HUES48 (cell line): Measurements from ENCODE around the gene SPEG.
A peak's percentile ranks its signal among the peaks of the same experiment; 100 is the strongest.

ENCODE experiments used
- H3K27ac ChIP-seq: one replicate; pipeline ENCODE4 v1.7.0; 2013; ENCODE audit warnings: low read depth, low read length, inconsistent platforms
- H3K27me3 ChIP-seq: 2 replicates; pipeline ENCODE4 v1.6.1; 2013; ENCODE audit warnings: mild to moderate bottlenecking, low read length; ENCODE audit not compliant: control insufficient read depth, insufficient read depth
- H3K36me3 ChIP-seq: 2 replicates; pipeline ENCODE4 v1.6.1; 2013; ENCODE audit warnings: low read length; ENCODE audit not compliant: control insufficient read depth, insufficient read depth
- H3K4me1 ChIP-seq: 2 replicates; pipeline ENCODE4 v1.6.1; 2013; ENCODE audit warnings: mild to moderate bottlenecking, low read length; ENCODE audit not compliant: control insufficient read depth, insufficient read depth
- H3K4me3 ChIP-seq: 2 replicates; pipeline ENCODE4 v1.5.1; 2013; ENCODE audit warnings: mild to moderate bottlenecking, low read depth, low read length
- H3K9ac ChIP-seq: 2 replicates; pipeline ENCODE4 v1.6.1; 2013; ENCODE audit warnings: mild to moderate bottlenecking, low read depth, low read length, moderate library complexity
- H3K9me3 ChIP-seq: 2 replicates; pipeline ENCODE4 v1.6.1; 2013; ENCODE audit warnings: low read length; ENCODE audit not compliant: control insufficient read depth, insufficient read depth

Gene SPEG

GRCh38 chr2:219438453-219438852 is 3.8 kb downstream of the SPEG start:
- peaks cover 14% of the 10 kb centered on the region for H3K4me1 ChIP-seq
- no peaks in the 10 kb centered on the region for H3K9me3 ChIP-seq
- H3K9ac ChIP-seq: no peak overlapping the region
- H3K27ac ChIP-seq: no peak overlapping the region
- no peak overlapping the region for H3K4me3 ChIP-seq
- peaks cover 36% of the 10 kb centered on the region for H3K27me3 ChIP-seq
- H3K36me3 ChIP-seq: no peaks in the 10 kb centered on the region

GRCh38 chr2:219439506-219439905 is 4.9 kb downstream of the SPEG start:
- H3K9me3 ChIP-seq: no peaks in the 10 kb centered on the region

DNA sequence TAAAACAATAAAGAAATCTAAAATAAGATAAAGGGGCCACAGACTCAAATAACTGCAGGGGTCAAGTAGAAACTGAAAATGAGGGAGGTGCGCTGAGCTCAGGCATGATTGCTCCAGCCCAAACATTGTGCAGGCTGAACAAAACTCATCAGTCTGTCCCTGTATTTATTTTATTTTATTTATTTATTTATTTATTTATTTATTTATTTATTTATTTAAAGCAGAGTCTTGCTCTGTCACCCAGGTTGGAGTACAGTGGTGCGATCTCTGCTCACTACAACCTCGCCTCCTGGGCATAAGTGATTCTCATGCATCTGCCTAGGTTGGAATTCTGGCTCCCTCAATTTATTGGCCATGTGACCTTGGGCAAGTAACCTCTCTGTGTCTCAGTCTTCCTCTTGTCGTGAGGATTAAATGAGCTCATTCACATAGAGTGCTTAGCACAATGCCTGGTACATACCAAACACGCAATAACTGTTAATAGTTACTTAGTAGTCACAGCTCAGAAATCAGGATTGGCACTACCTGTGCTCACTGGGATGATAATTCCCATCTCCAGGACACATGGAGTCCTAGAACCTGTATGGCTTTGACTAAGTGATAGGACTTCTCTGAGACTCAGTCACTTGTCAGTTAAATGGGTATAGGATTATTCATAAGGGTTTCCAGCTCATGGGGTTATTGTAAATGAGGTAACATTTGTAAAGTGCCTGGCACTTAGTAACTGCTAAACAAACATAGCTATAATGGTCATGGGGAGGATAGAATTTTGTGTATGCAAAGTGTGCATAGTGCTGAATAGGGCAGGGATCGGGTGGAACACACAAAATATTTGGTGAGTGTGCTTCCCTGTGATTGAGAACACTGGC is 6.0 kb downstream of the SPEG start:
- no peaks in the 10 kb centered on the region for H3K9me3 ChIP-seq
- H3K27me3 ChIP-seq: peaks cover 31% of the 10 kb centered on the region
- peaks cover 10% of the 10 kb centered on the region for H3K4me1 ChIP-seq
- H3K9ac ChIP-seq: no peak overlapping the region
- H3K4me3 ChIP-seq: peak overlapping the region; percentile 68; the same call in 1 of the 2 replicates
- no peak overlapping the region for H3K27ac ChIP-seq
- H3K36me3 ChIP-seq: no peaks in the 10 kb centered on the region

More at GRCh38 chr2:219439506-219439905, 4.9 kb downstream of the SPEG start:
- Histone ChIP-seq H3K27me3 (peaks cover 38% of the 10 kb centered on the region), H3K4me3 (no peak overlapping the region), H3K4me1 (peaks cover 8% of the 10 kb centered on the region), H3K36me3 (no peaks in the 10 kb centered on the region), H3K27ac (no peak overlapping the region), H3K9ac (no peak overlapping the region)

GRCh38 chr2:219441451-219442255 is 7.0 kb downstream of the SPEG start:
- H3K27ac ChIP-seq: no peak overlapping the region
- H3K27me3 ChIP-seq: peaks cover 23% of the 10 kb centered on the region
- peaks cover 18% of the 10 kb centered on the region for H3K4me1 ChIP-seq
- no peak overlapping the region for H3K9ac ChIP-seq
- peak overlapping the region; percentile 68 for H3K4me3 ChIP-seq
- no peaks in the 10 kb centered on the region for H3K9me3 ChIP-seq
- H3K36me3 ChIP-seq: no peaks in the 10 kb centered on the region

GRCh38 chr2:219442256-219443015 is 7.8 kb downstream of the SPEG start:
- H3K27ac ChIP-seq: no peak overlapping the region
- H3K4me3 ChIP-seq: peak overlapping the region; percentile 61
- no peaks in the 10 kb centered on the region for H3K9me3 ChIP-seq
- H3K4me1 ChIP-seq: peaks cover 18% of the 10 kb centered on the region
- H3K27me3 ChIP-seq: peaks cover 27% of the 10 kb centered on the region
- H3K36me3 ChIP-seq: no peaks in the 10 kb centered on the region
- no peak overlapping the region for H3K9ac ChIP-seq

DNA sequence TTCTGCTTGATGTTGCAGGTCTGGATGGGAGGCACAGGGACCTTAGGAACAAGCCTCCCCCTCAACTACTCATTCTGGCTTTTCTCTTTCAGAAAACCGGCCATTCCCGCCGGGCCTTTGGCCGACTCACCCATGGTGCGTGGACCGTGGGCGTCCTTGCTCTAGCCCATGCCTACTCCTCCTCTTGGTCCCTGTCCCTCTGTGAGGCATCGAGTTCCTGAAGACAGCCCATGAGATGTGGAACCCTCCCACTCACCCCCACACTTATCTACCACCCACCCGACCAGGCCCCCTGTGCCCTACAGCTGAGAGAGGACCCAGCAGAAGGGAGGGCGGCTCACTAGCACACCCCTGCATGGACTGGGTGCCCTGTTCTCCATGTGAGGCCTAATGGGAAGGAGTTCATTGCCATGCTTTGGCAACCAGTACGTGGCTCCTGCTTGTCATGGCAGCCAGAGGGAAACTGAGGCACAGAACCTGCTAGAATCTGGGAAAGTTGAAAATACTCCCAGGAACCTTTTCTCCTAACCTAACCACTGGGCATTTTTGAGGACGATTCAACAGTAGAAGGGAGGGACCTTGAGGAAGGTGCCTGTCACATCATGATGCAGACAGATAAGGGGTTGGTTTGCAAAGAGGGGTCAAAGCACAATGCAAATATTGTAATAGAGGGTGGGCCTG is 8.5 kb downstream of the SPEG start:
- H3K27me3 ChIP-seq: peaks cover 32% of the 10 kb centered on the region
- H3K4me1 ChIP-seq: peaks cover 19% of the 10 kb centered on the region
- no peak overlapping the region for H3K27ac ChIP-seq
- H3K9ac ChIP-seq: no peak overlapping the region
- no peaks in the 10 kb centered on the region for H3K36me3 ChIP-seq
- no peak overlapping the region for H3K4me3 ChIP-seq
- H3K9me3 ChIP-seq: no peaks in the 10 kb centered on the region

DNA sequence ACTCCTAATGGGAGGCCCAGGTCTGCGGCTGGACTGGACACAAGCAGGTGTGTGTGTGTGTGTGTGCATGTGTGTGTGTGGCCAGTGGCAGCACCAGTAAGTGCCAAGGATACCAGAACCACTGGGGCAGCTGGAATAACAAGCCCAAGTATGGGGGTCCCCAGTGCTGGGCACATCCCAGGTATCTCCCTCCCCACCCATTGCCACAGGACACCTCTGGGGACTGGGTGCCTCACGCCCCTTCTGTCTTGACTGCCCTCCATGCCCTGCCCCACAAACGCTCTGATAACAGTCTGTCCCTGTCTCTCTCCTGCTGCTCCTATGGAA is 9.0 kb downstream of the SPEG start:
- H3K4me1 ChIP-seq: peaks cover 22% of the 10 kb centered on the region
- H3K27me3 ChIP-seq: peaks cover 38% of the 10 kb centered on the region
- no peaks in the 10 kb centered on the region for H3K9me3 ChIP-seq
- no peak overlapping the region for H3K4me3 ChIP-seq
- no peak overlapping the region for H3K9ac ChIP-seq
- H3K27ac ChIP-seq: no peak overlapping the region
- H3K36me3 ChIP-seq: no peaks in the 10 kb centered on the region

DNA sequence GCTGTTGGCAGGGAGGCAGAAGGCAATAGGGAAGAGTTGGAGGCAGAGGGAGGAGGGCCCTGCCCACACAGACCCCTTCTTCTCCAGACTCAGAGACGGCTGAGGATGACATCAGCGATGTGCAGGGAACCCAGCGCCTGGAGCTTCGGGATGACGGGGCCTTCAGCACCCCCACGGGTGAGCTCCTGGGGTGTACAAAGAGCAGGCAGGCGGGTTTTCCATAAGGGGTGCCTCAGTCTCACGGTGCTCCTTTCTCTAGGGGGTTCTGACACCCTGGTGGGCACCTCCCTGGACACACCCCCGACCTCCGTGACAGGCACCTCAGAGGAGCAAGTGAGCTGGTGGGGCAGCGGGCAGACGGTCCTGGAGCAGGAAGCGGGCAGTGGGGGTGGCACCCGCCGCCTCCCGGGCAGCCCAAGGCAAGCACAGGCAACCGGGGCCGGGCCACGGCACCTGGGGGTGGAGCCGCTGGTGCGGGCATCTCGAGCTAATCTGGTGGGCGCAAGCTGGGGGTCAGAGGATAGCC is 10.0 kb downstream of the SPEG start:
- no peak overlapping the region for H3K4me3 ChIP-seq
- H3K36me3 ChIP-seq: no peaks in the 10 kb centered on the region
- H3K27ac ChIP-seq: no peak overlapping the region
- no peak overlapping the region for H3K9ac ChIP-seq
- H3K27me3 ChIP-seq: peaks cover 44% of the 10 kb centered on the region
- peaks cover 29% of the 10 kb centered on the region for H3K4me1 ChIP-seq
- H3K9me3 ChIP-seq: no peaks in the 10 kb centered on the region

DNA sequence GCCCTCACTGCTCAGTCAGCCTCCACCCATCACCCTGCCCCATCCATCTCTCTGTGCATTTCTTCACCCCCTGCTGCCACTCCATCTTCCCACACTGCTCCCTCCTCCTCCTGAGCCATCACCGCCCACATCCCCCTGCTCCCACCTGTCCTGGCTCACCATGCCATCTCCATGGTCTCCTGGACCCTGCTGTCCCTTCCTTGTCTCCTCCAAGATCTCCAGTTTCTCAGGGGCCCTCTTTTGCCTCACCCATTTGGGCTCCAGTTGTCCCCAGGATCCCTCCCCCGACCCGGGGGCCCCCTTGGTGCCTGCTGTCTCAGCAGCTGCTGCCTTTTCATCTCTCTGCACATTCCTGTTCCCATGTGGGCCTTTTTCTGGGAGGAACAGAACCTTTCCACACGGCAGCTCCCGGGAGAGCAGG is 10.6 kb downstream of the SPEG start:
- no peak overlapping the region for H3K4me3 ChIP-seq
- H3K9ac ChIP-seq: no peak overlapping the region
- H3K27me3 ChIP-seq: peaks cover 47% of the 10 kb centered on the region
- no peak overlapping the region for H3K27ac ChIP-seq
- H3K36me3 ChIP-seq: no peaks in the 10 kb centered on the region
- H3K9me3 ChIP-seq: no peaks in the 10 kb centered on the region
- peaks cover 29% of the 10 kb centered on the region for H3K4me1 ChIP-seq

GRCh38 chr2:219446101-219446504 is 11.5 kb downstream of the SPEG start:
- Histone ChIP-seq H3K27me3 (peaks cover 42% of the 10 kb centered on the region), H3K9me3 (no peaks in the 10 kb centered on the region), H3K36me3 (no peaks in the 10 kb centered on the region), H3K27ac (no peak overlapping the region), H3K4me1 (peaks cover 26% of the 10 kb centered on the region), H3K4me3 (no peak overlapping the region), H3K9ac (no peak overlapping the region)
